ENCODE measurements around the gene S100P. TPM values are rescaled to one million over a fixed set of nuclear protein-coding genes. Genes with fewer than 3 reads are reported as not detected.

Gene S100P
- total and polyA plus RNA-seq, 2 donors (not counting 1 experiment from before 2014, with no cell fraction given), result 0.07 TPM; not detected in 1

DNA sequence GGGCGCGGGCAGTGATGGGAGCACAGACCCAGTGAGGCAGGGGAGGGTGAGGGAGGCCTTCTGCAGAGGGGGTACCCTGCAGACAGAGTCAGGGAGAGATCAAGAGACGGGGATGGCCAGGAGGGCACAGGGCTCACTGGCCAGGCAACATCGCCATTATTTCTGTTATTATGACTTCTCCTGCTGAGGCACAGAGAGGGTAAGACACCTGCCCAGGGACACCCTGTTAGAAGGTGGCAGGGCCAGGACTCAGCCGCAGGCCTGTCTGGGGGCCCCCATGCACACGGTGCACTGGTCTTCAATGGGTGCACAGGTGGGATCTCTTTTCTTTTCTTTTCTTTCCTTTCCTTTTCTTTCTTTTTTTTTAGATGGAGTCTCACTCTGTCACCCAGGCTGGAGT lies 38.1 kb downstream of the S100P start:
- H3K27ac ChIP-seq (ENCODE audit: low read length in 2 of 2), result no peak overlapping the region
- H3K79me2 ChIP-seq (ENCODE audit: control insufficient read depth, insufficient read depth, low read length), result no peaks in the 10 kb centered on the region
- ChIA-PET CTCF (interaction anchor here (1.6 kb wide), 1 partner anchor 10 kb away, joined by 5 read pairs; no protein-coding TSS in a partner anchor), POLR2A (no interaction called here)
- Mint-ChIP-seq H3K9me3 (ENCODE audit: insufficient read depth) (no peaks in the 10 kb centered on the region), H3K27me3 (peaks cover 15% of the 10 kb centered on the region), H3K4me1 (no peaks in the 10 kb centered on the region), H3K4me3 (no peak overlapping the region), H3K27ac (no peak overlapping the region)
- H4K20me1 ChIP-seq (ENCODE audit: control insufficient read depth, insufficient read depth, low read length, poor library complexity, severe bottlenecking), result no peaks in the 10 kb centered on the region
- TF ChIP-seq, protein P1, sequence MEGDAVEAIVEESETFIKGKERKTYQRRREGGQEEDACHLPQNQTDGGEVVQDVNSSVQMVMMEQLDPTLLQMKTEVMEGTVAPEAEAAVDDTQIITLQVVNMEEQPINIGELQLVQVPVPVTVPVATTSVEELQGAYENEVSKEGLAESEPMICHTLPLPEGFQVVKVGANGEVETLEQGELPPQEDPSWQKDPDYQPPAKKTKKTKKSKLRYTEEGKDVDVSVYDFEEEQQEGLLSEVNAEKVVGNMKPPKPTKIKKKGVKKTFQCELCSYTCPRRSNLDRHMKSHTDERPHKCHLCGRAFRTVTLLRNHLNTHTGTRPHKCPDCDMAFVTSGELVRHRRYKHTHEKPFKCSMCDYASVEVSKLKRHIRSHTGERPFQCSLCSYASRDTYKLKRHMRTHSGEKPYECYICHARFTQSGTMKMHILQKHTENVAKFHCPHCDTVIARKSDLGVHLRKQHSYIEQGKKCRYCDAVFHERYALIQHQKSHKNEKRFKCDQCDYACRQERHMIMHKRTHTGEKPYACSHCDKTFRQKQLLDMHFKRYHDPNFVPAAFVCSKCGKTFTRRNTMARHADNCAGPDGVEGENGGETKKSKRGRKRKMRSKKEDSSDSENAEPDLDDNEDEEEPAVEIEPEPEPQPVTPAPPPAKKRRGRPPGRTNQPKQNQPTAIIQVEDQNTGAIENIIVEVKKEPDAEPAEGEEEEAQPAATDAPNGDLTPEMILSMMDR (IDR thresholded peaks at IDR 0.05), result no peak
- no peak for TF ChIP-seq EZH2 (IDR thresholded peaks at IDR 0.05; ENCODE audit: borderline replicate concordance, insufficient read depth, low read depth, low read length, poor library complexity, severe bottlenecking)
- H3K4me2 ChIP-seq (replicated peaks; ENCODE audit: low read depth, low read length, poor library complexity, severe bottlenecking), result no peak overlapping the region
- no peaks in the 10 kb centered on the region for H3K4me1 ChIP-seq (ENCODE audit: control insufficient read depth in 2 of 2, insufficient read depth in 2 of 2, low read length in 2 of 2)
- DNase-seq, result no peak
- no peak overlapping the region for H2AFZ ChIP-seq (ENCODE audit: insufficient read depth, low read depth, low read length, poor library complexity, severe bottlenecking)
- 99% methylated on average over 5 of the region's 6 CpGs for WGBS (ENCODE audit: insufficient coverage)
- no peaks in the 10 kb centered on the region for H3K9me3 ChIP-seq (ENCODE audit: control extremely low read depth in 1 of 3, control insufficient read depth in 2 of 3, insufficient read depth in 1 of 3, low read length in 2 of 3)
- peaks cover 0 to 3% (median 0%) of the 10 kb centered on the region in 4 experiments for H3K27me3 ChIP-seq (replicated peaks in 1 of 4; ENCODE audit: control extremely low read depth in 1 of 4, control insufficient read depth in 3 of 4, insufficient read depth in 4 of 4, low read length in 3 of 4)
- H3K4me3 ChIP-seq (ENCODE audit: control extremely low read depth in 1 of 5, extremely low read depth in 1 of 5, insufficient read depth in 1 of 5, low read depth in 2 of 5, low read length in 4 of 5), result no peak overlapping the region
- H3K36me3 ChIP-seq (replicated peaks in 1 of 2; ENCODE audit: control extremely low read depth in 1 of 2, control insufficient read depth in 1 of 2, extremely low read depth in 1 of 2, insufficient read depth in 2 of 2, low read length in 1 of 2), result no peaks in the 10 kb centered on the region
- no peak overlapping the region for H3K9ac ChIP-seq (ENCODE audit: low read length)
- no peak for ATAC-seq (ENCODE audit: low read depth)
- intact Hi-C loops (cut with micrococcal nuclease), result no loop called here

DNA sequence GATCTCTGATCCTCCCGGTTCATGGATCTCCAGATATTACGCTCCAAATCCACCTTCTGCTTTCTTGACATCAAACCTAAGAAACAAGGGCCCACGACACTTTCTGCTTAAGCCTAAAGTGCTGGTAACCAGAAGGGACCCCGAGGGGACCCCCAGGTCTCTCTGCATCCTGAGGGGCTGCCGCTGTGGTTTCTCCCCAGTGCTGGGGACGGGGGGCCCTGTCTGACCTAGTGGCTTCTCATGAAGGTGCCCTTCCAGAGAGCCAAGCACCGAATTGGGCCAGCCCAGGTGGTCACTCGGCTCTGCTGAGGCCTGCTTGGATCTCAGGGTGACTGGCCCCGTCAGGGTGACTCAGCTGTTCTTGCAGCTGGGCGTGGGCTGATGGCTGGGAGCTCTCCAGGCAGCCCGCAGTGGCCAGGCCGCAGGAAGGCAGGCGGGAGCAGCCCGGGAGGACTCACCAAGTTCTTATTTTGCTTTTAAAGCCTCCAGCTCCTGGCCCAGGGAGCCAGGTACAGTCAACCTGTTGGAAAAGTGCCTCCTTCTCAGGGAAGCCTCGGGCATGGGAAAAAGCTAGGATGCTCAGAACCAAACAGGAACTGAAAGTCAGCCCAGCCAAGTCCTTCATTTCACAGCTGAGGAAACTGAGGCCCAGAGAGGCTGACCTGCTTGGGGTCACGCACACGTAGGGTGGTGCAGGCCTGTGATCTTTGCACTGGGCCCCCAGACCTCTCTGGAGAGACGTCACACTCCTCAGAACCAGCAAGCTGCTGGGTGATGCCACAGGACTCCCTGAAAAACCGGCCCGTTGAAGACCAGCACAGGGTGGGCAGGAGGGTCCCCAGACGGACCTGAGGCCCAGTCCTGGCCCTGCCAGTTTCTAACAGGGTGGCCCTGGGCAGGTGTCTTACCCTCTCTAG lies 39.0 kb downstream of the S100P start:
- no peaks in the 10 kb centered on the region for H4K20me1 ChIP-seq (ENCODE audit: control insufficient read depth, insufficient read depth, low read length, poor library complexity, severe bottlenecking)
- H2AFZ ChIP-seq (ENCODE audit: insufficient read depth, low read depth, low read length, poor library complexity, severe bottlenecking), result no peak overlapping the region
- ATAC-seq (ENCODE audit: low read depth) (no peak), DNase-seq (no peak)
- Mint-ChIP-seq H3K4me1 (no peaks in the 10 kb centered on the region), H3K27ac (no peak overlapping the region), H3K4me3 (no peak overlapping the region), H3K27me3 (peaks cover 18% of the 10 kb centered on the region), H3K9me3 (ENCODE audit: insufficient read depth) (no peaks in the 10 kb centered on the region)
- no peak overlapping the region for H3K9ac ChIP-seq (ENCODE audit: low read length)
- no peaks in the 10 kb centered on the region for H3K79me2 ChIP-seq (ENCODE audit: control insufficient read depth, insufficient read depth, low read length)
- WGBS (ENCODE audit: insufficient coverage), result 78% methylated on average over 20 of the region's 21 CpGs
- no peak for TF ChIP-seq EZH2 (IDR thresholded peaks at IDR 0.05; ENCODE audit: borderline replicate concordance, insufficient read depth, low read depth, low read length, poor library complexity, severe bottlenecking)
- TF ChIP-seq, protein P1 (IDR thresholded peaks at IDR 0.05), result no peak
- H3K27me3 ChIP-seq (replicated peaks in 1 of 4; ENCODE audit: control extremely low read depth in 1 of 4, control insufficient read depth in 3 of 4, insufficient read depth in 4 of 4, low read length in 3 of 4), result peaks cover 0 to 3% (median 0%) of the 10 kb centered on the region in 4 experiments
- no peaks in the 10 kb centered on the region for H3K36me3 ChIP-seq (replicated peaks in 1 of 2; ENCODE audit: control extremely low read depth in 1 of 2, control insufficient read depth in 1 of 2, extremely low read depth in 1 of 2, insufficient read depth in 2 of 2, low read length in 1 of 2)
- no peak overlapping the region for H3K4me2 ChIP-seq (replicated peaks; ENCODE audit: low read depth, low read length, poor library complexity, severe bottlenecking)
- no peak overlapping the region for H3K27ac ChIP-seq (ENCODE audit: low read length in 2 of 2)
- intact Hi-C loops (cut with micrococcal nuclease), result no loop called here
- no peak overlapping the region for H3K4me3 ChIP-seq (ENCODE audit: control extremely low read depth in 1 of 5, extremely low read depth in 1 of 5, insufficient read depth in 1 of 5, low read depth in 2 of 5, low read length in 4 of 5)
- H3K9me3 ChIP-seq (ENCODE audit: control extremely low read depth in 1 of 3, control insufficient read depth in 2 of 3, insufficient read depth in 1 of 3, low read length in 2 of 3), result no peaks in the 10 kb centered on the region
- ChIA-PET CTCF (no interaction called here), POLR2A (no interaction called here)
- no peaks in the 10 kb centered on the region for H3K4me1 ChIP-seq (ENCODE audit: control insufficient read depth in 2 of 2, insufficient read depth in 2 of 2, low read length in 2 of 2)

All from B cell (primary cell).